ENCODE results near the gene C9orf72. TPM values are rescaled to one million over a fixed set of nuclear protein-coding genes. Genes with fewer than 3 reads are reported as not detected.

Gene C9orf72
- total RNA-seq, 1 experiment from 2014 or later, result 8.0 TPM

DNA sequence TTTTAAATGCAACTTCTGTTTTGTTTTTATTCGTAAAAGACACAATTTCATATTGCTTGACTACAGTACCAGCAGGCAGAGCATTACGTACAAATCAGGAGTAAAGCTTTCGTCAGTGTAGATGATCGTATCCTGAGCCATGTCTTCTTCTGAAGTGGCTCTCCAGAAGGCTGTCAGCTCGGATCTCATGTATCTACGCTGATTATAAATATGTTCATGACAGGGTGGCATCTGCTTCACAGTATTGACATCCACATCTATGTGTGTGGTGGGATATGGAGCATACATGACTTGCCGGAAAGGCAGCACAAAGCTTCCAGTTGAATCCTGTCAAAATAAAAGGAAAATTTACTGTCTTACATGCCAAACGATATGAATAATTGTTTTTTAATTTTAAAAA is 16.8 kb downstream of the C9orf72 start:
- H3K27me3 Mint-ChIP-seq (ENCODE audit: unreplicated experiment), result no peaks in the 10 kb centered on the region
- TF ChIP-seq, protein P1, sequence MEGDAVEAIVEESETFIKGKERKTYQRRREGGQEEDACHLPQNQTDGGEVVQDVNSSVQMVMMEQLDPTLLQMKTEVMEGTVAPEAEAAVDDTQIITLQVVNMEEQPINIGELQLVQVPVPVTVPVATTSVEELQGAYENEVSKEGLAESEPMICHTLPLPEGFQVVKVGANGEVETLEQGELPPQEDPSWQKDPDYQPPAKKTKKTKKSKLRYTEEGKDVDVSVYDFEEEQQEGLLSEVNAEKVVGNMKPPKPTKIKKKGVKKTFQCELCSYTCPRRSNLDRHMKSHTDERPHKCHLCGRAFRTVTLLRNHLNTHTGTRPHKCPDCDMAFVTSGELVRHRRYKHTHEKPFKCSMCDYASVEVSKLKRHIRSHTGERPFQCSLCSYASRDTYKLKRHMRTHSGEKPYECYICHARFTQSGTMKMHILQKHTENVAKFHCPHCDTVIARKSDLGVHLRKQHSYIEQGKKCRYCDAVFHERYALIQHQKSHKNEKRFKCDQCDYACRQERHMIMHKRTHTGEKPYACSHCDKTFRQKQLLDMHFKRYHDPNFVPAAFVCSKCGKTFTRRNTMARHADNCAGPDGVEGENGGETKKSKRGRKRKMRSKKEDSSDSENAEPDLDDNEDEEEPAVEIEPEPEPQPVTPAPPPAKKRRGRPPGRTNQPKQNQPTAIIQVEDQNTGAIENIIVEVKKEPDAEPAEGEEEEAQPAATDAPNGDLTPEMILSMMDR (IDR thresholded peaks at IDR 0.05; ENCODE audit: unreplicated experiment), result no peak
- H3K9me3 Mint-ChIP-seq (ENCODE audit: low read depth, unreplicated experiment), result no peaks in the 10 kb centered on the region
- DNase-seq, result no peak
- H3K27ac Mint-ChIP-seq (ENCODE audit: unreplicated experiment), result no peak overlapping the region
- no TSS peak for BruUV-seq (replicated peaks)
- intact Hi-C loops (cut with micrococcal nuclease; ENCODE audit: unreplicated experiment), result no loop called here
- H3K4me1 Mint-ChIP-seq (ENCODE audit: low read depth, unreplicated experiment), result peaks cover 3% of the 10 kb centered on the region
- CTCF ChIA-PET, result no interaction called here
- H3K4me3 Mint-ChIP-seq (ENCODE audit: low read depth, unreplicated experiment), result no peak overlapping the region
- peaks cover 10% of the 10 kb centered on the region for H3K36me3 Mint-ChIP-seq (ENCODE audit: insufficient read depth, unreplicated experiment)

DNA sequence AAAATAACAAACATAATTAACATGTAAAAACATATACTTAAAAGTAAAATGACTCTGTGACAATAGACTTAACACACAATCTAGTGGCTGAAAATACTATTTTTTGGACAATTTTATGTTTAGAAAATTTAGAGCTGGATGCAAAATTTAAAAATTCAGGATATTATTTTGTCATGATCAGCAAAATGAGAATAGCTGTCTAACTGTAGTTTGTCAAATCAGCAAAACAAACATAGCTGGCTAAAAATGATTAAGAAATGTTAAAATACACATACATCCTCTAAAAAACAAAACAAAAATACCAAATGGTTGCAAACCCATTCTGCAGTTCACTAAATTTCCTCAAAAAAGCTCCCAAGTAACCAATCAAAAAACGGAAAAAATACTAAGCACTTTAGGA is 18.6 kb downstream of the C9orf72 start:
- BruUV-seq (replicated peaks), result no TSS peak
- TF ChIP-seq, protein P1 (IDR thresholded peaks at IDR 0.05; ENCODE audit: unreplicated experiment), result no peak
- Mint-ChIP-seq H3K4me1 (ENCODE audit: low read depth, unreplicated experiment) (no peaks in the 10 kb centered on the region), H3K36me3 (ENCODE audit: insufficient read depth, unreplicated experiment) (peaks cover 14% of the 10 kb centered on the region), H3K9me3 (ENCODE audit: low read depth, unreplicated experiment) (no peaks in the 10 kb centered on the region), H3K27me3 (ENCODE audit: unreplicated experiment) (no peaks in the 10 kb centered on the region), H3K4me3 (ENCODE audit: low read depth, unreplicated experiment) (no peak overlapping the region), H3K27ac (ENCODE audit: unreplicated experiment) (no peak overlapping the region)
- DNase-seq, result no peak
- intact Hi-C loops (cut with micrococcal nuclease; ENCODE audit: unreplicated experiment), result no loop called here
- CTCF ChIA-PET, result no interaction called here

DNA sequence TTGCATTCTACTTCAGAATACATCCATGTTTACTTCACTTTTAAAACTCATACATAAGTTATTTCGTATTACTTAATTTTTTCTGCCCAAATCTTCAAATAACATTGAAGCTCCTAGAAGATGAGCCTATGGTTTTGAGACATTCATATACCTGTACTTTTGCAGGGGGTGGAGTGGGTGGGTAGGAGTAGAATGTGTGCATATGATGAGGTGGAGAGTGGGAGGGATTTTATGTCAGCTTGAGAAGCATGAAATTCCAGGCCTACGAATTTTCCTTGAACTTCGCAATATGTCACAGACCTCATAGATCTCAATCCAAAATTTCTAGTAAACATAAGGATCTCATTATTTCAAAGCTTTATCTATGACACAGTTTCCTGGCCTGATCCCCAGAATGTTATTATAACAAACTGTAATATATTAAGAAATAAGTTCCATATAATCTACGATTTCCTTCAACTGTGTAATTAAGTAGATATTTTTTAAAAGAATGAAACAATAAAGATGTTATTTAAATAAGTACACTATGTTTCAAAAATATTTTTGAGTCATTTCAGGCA is 24.0 kb downstream of the C9orf72 start:
- Mint-ChIP-seq H3K27me3 (ENCODE audit: unreplicated experiment) (no peaks in the 10 kb centered on the region), H3K27ac (ENCODE audit: unreplicated experiment) (no peak overlapping the region), H3K36me3 (ENCODE audit: insufficient read depth, unreplicated experiment) (peaks cover 10% of the 10 kb centered on the region), H3K4me1 (ENCODE audit: low read depth, unreplicated experiment) (no peaks in the 10 kb centered on the region), H3K9me3 (ENCODE audit: low read depth, unreplicated experiment) (no peaks in the 10 kb centered on the region), H3K4me3 (ENCODE audit: low read depth, unreplicated experiment) (no peak overlapping the region)
- TF ChIP-seq, protein P1 (IDR thresholded peaks at IDR 0.05; ENCODE audit: unreplicated experiment), result no peak
- no peak for DNase-seq
- intact Hi-C loops (cut with micrococcal nuclease; ENCODE audit: unreplicated experiment), result loop anchor here (5.0 to 10.0 kb wide), 3 partner anchors 274 to 517 kb away; no protein-coding TSS in a partner anchor
- CTCF ChIA-PET, result no interaction called here
- no TSS peak for BruUV-seq (replicated peaks)

DNA sequence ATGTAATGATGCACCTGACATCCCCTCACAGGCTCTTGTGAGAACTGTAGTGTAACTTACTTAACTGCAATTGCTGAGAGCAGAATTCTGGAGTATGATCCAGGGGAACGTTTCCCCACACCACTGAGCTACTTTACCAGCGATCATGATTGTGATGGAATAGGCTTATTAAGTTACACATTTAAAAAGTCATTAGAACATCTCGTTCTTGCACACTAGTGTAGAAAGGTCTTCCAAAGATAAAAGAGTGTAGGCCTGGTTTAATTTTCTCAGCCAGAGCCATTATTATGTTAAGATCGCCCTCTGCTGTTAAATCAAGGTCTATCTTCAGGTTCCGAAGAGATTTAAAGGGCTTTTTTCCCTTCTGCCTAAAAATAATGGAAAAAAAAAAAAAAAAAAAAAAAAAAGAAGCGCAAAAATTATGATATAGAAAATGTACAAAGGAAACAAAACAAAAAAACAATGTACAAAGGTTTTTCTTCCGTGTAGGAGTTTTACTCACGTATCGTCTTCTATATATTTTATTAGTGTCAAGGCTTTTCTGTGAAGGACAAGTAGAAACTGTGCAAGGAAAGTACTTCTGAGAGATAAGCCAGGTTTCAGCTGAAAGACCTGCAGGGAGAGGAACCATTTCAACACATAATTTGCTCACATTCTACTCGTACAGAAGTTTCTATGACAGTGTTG is 25.1 kb downstream of the C9orf72 start:
- peaks cover 7% of the 10 kb centered on the region for H3K36me3 Mint-ChIP-seq (ENCODE audit: insufficient read depth, unreplicated experiment)
- no peak overlapping the region for H3K4me3 Mint-ChIP-seq (ENCODE audit: low read depth, unreplicated experiment)
- no peak for DNase-seq
- TF ChIP-seq, protein P1 (IDR thresholded peaks at IDR 0.05; ENCODE audit: unreplicated experiment), result no peak
- no TSS peak for BruUV-seq (replicated peaks)
- no peaks in the 10 kb centered on the region for H3K9me3 Mint-ChIP-seq (ENCODE audit: low read depth, unreplicated experiment)
- CTCF ChIA-PET, result interaction anchor here (1.3 kb wide), 1 partner anchor 215 kb away, joined by 4 read pairs; no protein-coding TSS in a partner anchor
- no peaks in the 10 kb centered on the region for H3K27me3 Mint-ChIP-seq (ENCODE audit: unreplicated experiment)
- no peak overlapping the region for H3K27ac Mint-ChIP-seq (ENCODE audit: unreplicated experiment)
- H3K4me1 Mint-ChIP-seq (ENCODE audit: low read depth, unreplicated experiment), result no peaks in the 10 kb centered on the region
- intact Hi-C loops (cut with micrococcal nuclease; ENCODE audit: unreplicated experiment), result loop anchor here (1.0 to 10.0 kb wide), 4 partner anchors 215 to 516 kb away; no protein-coding TSS in a partner anchor
